ENCODE results near the gene BSND. TPM values are rescaled to one million over a fixed set of nuclear protein-coding genes. Genes with fewer than 3 reads are reported as not detected.

BSND gene
- total RNA-seq, 8 experiments from 2014 or later: 0.13 to 0.95 (median 0.29) TPM; not detected in 2

DNA sequence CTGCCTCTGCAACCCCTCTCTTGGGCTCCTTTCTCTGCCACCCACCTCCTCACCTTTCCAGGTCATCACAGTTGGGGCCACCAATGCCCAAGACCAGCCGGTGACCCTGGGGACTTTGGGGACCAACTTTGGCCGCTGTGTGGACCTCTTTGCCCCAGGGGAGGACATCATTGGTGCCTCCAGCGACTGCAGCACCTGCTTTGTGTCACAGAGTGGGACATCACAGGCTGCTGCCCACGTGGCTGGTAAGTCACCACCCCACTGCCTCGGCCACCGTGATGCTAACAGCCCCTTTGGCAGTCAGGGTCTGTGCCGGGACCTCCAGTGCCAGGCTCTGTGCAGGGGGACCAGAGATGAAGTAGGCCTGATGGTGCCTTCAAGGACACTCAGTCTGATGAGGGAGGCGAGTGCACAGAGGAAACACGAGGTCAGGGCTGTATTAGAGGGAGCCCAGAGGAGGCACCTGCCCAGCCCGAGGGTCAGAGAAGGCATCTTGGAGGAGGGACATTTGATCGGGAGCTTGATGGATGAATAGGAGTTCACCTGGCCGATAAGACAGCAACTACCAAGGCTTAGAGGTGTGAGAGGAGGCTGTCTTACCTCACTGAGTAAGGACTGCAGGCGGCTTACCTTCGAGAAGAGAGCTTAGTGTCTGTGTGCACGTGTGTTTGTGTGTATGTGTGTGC lies 58.7 kb downstream of the BSND start:
- Histone ChIP-seq H3K27ac (no peak overlapping the region), H3K4me1 (replicated peaks in 1 of 2) (peaks cover 0 to 3% of the 10 kb centered on the region in 2 donors), H3K4me3 (no peak overlapping the region)
- 7 to 100% (median 84%) methylated on average over 1 to 10 of the region's 15 CpGs; no CpG with 5 or more reads in 4 of the 10 experiments for WGBS, 10 experiments
- in situ Hi-C loops (cut with MboI; ENCODE audit: low pct_unique_long_range_greater_than_20kb in 2 of 9, low sequenced_read_pairs in 9 of 9, unreplicated experiment in 9 of 9): no loop called here
- ATAC-seq (replicated peaks in 6 of 8): no peak

DNA sequence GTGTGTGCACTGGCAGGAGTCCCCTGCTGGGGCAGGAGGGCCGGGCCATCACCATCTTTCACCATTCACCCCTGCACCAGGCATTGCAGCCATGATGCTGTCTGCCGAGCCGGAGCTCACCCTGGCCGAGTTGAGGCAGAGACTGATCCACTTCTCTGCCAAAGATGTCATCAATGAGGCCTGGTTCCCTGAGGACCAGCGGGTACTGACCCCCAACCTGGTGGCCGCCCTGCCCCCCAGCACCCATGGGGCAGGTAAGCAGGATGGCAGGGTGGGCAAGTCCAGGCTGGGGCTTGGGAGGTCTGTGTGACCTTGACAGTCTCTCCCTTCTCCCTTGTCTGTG lies 59.2 kb downstream of the BSND start:
- in situ Hi-C loops (cut with MboI; ENCODE audit: low pct_unique_long_range_greater_than_20kb in 2 of 9, low sequenced_read_pairs in 9 of 9, unreplicated experiment in 9 of 9): no loop called here
- no peak for ATAC-seq (replicated peaks in 6 of 8)
- Histone ChIP-seq H3K4me1 (replicated peaks in 1 of 2) (peaks cover 0 to 3% of the 10 kb centered on the region in 2 donors), H3K27ac (no peak overlapping the region), H3K4me3 (no peak overlapping the region)
- WGBS, 10 experiments: 83 to 93% (median 90%) methylated on average over 1 to 5 of the region's 6 CpGs; no CpG with 5 or more reads in 7 of the 10 experiments

DNA sequence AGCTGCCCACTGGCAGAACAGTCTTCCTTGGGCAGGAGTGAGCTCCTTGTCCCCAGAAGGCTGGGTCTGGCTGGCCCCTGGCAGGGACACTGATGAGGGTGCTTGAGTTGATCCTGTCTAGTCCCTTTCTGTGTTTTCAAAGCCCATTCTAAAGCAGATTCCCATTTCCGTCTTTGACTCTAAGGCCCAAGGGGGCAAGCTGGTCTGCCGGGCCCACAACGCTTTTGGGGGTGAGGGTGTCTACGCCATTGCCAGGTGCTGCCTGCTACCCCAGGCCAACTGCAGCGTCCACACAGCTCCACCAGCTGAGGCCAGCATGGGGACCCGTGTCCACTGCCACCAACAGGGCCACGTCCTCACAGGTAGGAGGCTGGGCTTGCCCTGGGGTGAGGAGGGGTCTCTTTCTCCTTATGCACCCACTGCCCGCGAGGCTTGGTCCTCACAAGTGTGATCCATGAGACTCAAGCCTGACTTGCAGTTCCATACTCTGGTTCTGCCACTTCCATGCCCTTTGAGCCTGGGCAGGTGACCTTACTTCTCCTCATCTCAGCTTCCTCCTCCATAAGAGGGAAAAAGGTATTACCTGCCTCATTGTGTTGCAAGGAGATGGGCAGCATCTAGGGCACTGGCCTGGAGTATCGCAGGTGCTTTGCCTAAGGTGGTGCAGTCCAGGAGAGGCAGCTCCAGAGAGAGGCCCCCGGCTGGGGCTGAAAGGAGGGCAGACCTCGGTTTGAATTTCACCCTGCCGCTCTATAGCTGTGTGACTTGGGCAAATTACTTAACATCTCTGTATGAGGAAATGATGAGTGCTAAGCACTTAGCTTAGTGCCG lies 60.8 kb downstream of the BSND start:
- in situ Hi-C loops (cut with MboI; ENCODE audit: low pct_unique_long_range_greater_than_20kb in 2 of 9, low sequenced_read_pairs in 9 of 9, unreplicated experiment in 9 of 9): no loop called here
- H3K4me1 ChIP-seq (replicated peaks in 1 of 2): no peaks in the 10 kb centered on the region
- ATAC-seq (replicated peaks in 6 of 8): no peak
- WGBS, 10 experiments: 60 to 100% (median 88%) methylated on average over 1 to 11 of the region's 14 CpGs; no CpG with 5 or more reads in 2 of the 10 experiments
- H3K4me3 ChIP-seq: no peak overlapping the region
- H3K27ac ChIP-seq: no peak overlapping the region

GRCh38 chr1:55060133-55060999 lies 61.6 kb downstream of the BSND start:
- in situ Hi-C loops (cut with MboI; ENCODE audit: low pct_unique_long_range_greater_than_20kb in 2 of 9, low sequenced_read_pairs in 9 of 9, unreplicated experiment in 9 of 9): no loop called here
- Histone ChIP-seq H3K27ac (no peak overlapping the region), H3K4me3 (no peak overlapping the region), H3K4me1 (replicated peaks in 1 of 2) (no peaks in the 10 kb centered on the region)
- peak in 3 of 8 experiments; percentile 12 to 81 (median 67) for ATAC-seq (replicated peaks in 6 of 8)
- 74 to 100% (median 93%) methylated on average over 1 to 13 of the region's 14 CpGs; no CpG with 5 or more reads in 3 of the 10 experiments for WGBS, 10 experiments

- H3K27ac ChIP-seq: no peak overlapping the region
- in situ Hi-C loops (cut with MboI; ENCODE audit: low pct_unique_long_range_greater_than_20kb in 2 of 9, low sequenced_read_pairs in 9 of 9, unreplicated experiment in 9 of 9): no loop called here
- H3K4me3 ChIP-seq: no peak overlapping the region
- WGBS, 10 experiments: 77 to 100% (median 95%) methylated on average over 2 to 10 of the region's 13 CpGs; no CpG with 5 or more reads in 5 of the 10 experiments
- ATAC-seq (replicated peaks in 6 of 8): no peak
- no peaks in the 10 kb centered on the region for H3K4me1 ChIP-seq (replicated peaks in 1 of 2)
These were observed 62.4 kb downstream of the BSND start for GRCh38 chr1:55061000-55061705.

Other genes starting within 250 kb of the BSND start
- gene PARS2, start 234.4 kb upstream of the BSND start, total RNA-seq: 10 to 100 TPM in 2 of 8 experiments, 1 to 10 TPM in 6; 4.4 to 11.3 (median 8.4) TPM
- 1 to 10 TPM in 2 of 8 experiments, under 1 TPM in 4, not detected in 2; 0.27 to 2.4 (median 0.62) TPM for gene TTC22, start 197.6 kb upstream of the BSND start, total RNA-seq
- gene DHCR24, start 111.7 kb upstream of the BSND start, total RNA-seq: 100 to 1,000 TPM in 2 of 8 experiments, 10 to 100 TPM in 5, 1 to 10 TPM in 1; 10.0 to 155 (median 66.3) TPM
- gene TMEM61, start 18.3 kb upstream of the BSND start, total RNA-seq: 1 to 10 TPM in 1 of 8 experiments, under 1 TPM in 1, not detected in 6; 0.21 to 2.3 TPM
- 10 to 100 TPM in 2 of 8 experiments, 1 to 10 TPM in 2, under 1 TPM in 4; 0.05 to 51.9 (median 1.3) TPM for gene PCSK9, start 40.6 kb downstream of the BSND start, total RNA-seq
- 10 to 100 TPM; 25.4 to 59.2 (median 46.5) TPM for gene USP24, start 216.4 kb downstream of the BSND start, total RNA-seq